WTC11 (cell line): ENCODE results near the gene CAMK1G.

Source experiments
- CTCF ChIP-seq: fragments of 200-600 bp; IDR thresholded peaks from 2 replicates; pipeline ENCODE4 v1.8.0; 2022; ENCODE audit warnings: antibody characterized with exemption
- ELF4 ChIP-seq: sonication (generic); formaldehyde crosslinking; IDR thresholded peaks from 2 replicates; pipeline ENCODE4 v1.8.1; 2022; ENCODE audit warnings: low read depth, mild to moderate bottlenecking, moderate library complexity, missing genetic modification reagents
- IRF2 ChIP-seq: sonication (generic); formaldehyde crosslinking; IDR thresholded peaks from 2 replicates; pipeline ENCODE4 v1.8.0; 2022; ENCODE audit warnings: low read depth, missing genetic modification reagents, borderline replicate concordance
- MAX ChIP-seq: sonication (generic); formaldehyde crosslinking; IDR thresholded peaks from 2 replicates; pipeline ENCODE4 v1.8.0; 2022; ENCODE audit warnings: mild to moderate bottlenecking, missing genetic modification reagents
- NFYB ChIP-seq: sonication (generic); formaldehyde crosslinking; conservative IDR thresholded peaks from 2 replicates; pipeline ENCODE4 v1.8.0; 2022; ENCODE audit warnings: low read depth, missing genetic modification reagents
- NR3C1 ChIP-seq: sonication (generic); formaldehyde crosslinking; conservative IDR thresholded peaks from 2 replicates; pipeline ENCODE4 v1.8.1; 2023; ENCODE audit warnings: low read depth, mild to moderate bottlenecking, missing genetic modification reagents
- TCF7 ChIP-seq: sonication (generic); formaldehyde crosslinking; IDR thresholded peaks from 2 replicates; pipeline ENCODE4 v1.8.0; 2022; ENCODE audit warnings: mild to moderate bottlenecking, low read depth, missing genetic modification reagents, moderate library complexity
- ZNF532 ChIP-seq: fragments of 250-450 bp; sonication (Bioruptor Pico); IDR thresholded peaks from 2 replicates; pipeline ENCODE4 v1.9.0; 2021; ENCODE audit warnings: mild to moderate bottlenecking, borderline replicate concordance

DNA sequence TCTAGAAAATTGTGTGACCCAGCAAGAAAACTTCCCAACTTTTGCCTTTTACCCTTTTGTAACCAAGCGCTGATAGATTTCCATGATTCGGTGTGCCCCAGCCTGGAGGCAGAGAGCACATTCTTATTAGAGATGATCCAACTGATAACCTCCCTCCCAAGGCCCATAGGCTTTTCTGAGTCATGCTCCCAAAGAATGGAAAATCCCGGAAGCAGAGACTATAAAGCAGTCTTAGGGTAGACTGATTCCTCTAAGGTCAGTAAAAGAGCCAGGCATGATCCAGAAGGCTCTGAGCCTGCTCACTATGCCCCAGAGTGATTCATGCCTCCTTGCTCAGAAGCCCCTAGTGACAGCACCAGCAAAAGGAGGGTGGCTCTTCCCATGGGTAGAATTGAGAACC is 4.3 kb downstream of the CAMK1G start:
- TF ChIP-seq NR3C1 (CRISPR knock-in tag) (no peak), ZNF532 (CRISPR knock-in tag) (no peak), MAX (CRISPR knock-in tag) (no peak), CTCF (no peak), NFYB (CRISPR knock-in tag) (no peak), IRF2 (CRISPR knock-in tag) (no peak), TCF7 (no peak), ELF4 (no peak)
